Right atrium auricular region (tissue), 2 donors: ENCODE measurements around the gene CDA. TPM values are rescaled to one million over a fixed set of nuclear protein-coding genes. Genes with fewer than 3 reads are reported as not detected.

Experiments
- DNase-seq: peaks from one replicate; pipeline ENCODE4 v3.0.0-alpha.2; 2019; ENCODE audit warnings: low spot score
- H3K27ac ChIP-seq, 2 donors: fragments of 200-600 bp; sonication (generic); 1 replicate in 1 of 2; 2 replicates in 1 of 2; pipeline ENCODE4 v1.5.1; 2016 to 2019
- H3K27me3 ChIP-seq, 2 donors: fragments of 200-600 bp; sonication (generic); one replicate each; pipeline versions ENCODE4 v1.5.1 to v1.6.0; 2017 to 2019
- H3K36me3 ChIP-seq: fragments of 200-600 bp; sonication (generic); one replicate; pipeline ENCODE4 v1.5.1; 2016
- H3K4me1 ChIP-seq, 2 donors: fragments of 200-600 bp; sonication (generic); one replicate each; pipeline versions ENCODE4 v1.5.1 to v1.6.0; 2017 to 2019
- H3K4me3 ChIP-seq, 2 donors: fragments of 200-600 bp; sonication (generic); 1 replicate in 1 of 2; 2 replicates in 1 of 2; pipeline ENCODE4 v1.5.1; 2017 to 2019; ENCODE audit warnings: mild to moderate bottlenecking in 1 of 2, moderate library complexity in 1 of 2
- H3K9me3 ChIP-seq, 2 donors: fragments of 200-600 bp; sonication (generic); one replicate each; pipeline ENCODE4 v1.5.1; 2019
- CTCF ChIP-seq, 2 donors: fragments of 200-600 bp; sonication (generic); IDR thresholded peaks; one replicate each; pipeline ENCODE4 v1.5.1; 2019; ENCODE audit warnings: antibody characterized with exemption in 2 of 2
- total RNA-seq, 2 donors: library from RNA; depleted of rRNA; stranded (reverse); fragments of >200 nt; gene quantifications; one replicate each; pipeline ENCODE4 v1.1.0, GENCODE V29; 2016

CDA gene
- total RNA-seq, 2 donors from 2014 or later = 1.3 to 6.6 TPM

- Histone ChIP-seq H3K4me3 (no peak overlapping the region), H3K36me3 (no peaks in the 10 kb centered on the region), H3K9me3 (no peaks in the 10 kb centered on the region), H3K27ac (no peak overlapping the region), H3K4me1 (peaks cover 0 to 22% of the 10 kb centered on the region in 2 donors), H3K27me3 (no peaks in the 10 kb centered on the region)
- TF ChIP-seq CTCF (IDR thresholded peaks at IDR 0.05) = no peak
- DNase-seq = no peak
These were observed 23.4 kb downstream of the CDA start for GRCh38 chr1:20612221-20612746.

- Histone ChIP-seq H3K4me1 (peaks cover 0 to 22% of the 10 kb centered on the region in 2 donors), H3K27ac (peak overlapping the region; percentile 49 to 85), H3K4me3 (no peak overlapping the region), H3K36me3 (no peaks in the 10 kb centered on the region), H3K27me3 (no peaks in the 10 kb centered on the region), H3K9me3 (no peaks in the 10 kb centered on the region)
- TF ChIP-seq CTCF (IDR thresholded peaks at IDR 0.05) = no peak
- DNase-seq = no peak
These were observed 25.3 kb downstream of the CDA start for GRCh38 chr1:20614131-20614579.

- DNase-seq = peak; percentile 66
- TF ChIP-seq CTCF (IDR thresholded peaks at IDR 0.05) = no peak
- no peak overlapping the region for H3K4me3 ChIP-seq
These were observed 27.3 kb downstream of the CDA start for GRCh38 chr1:20615946-20616846.

GRCh38 chr1:20616847-20617487, 28.1 kb downstream of the CDA start:
- DNase-seq = no peak
- Histone ChIP-seq H3K27me3 (no peaks in the 10 kb centered on the region), H3K4me1 (peaks cover 0 to 22% of the 10 kb centered on the region in 2 donors), H3K4me3 (no peak overlapping the region), H3K9me3 (no peaks in the 10 kb centered on the region), H3K36me3 (no peaks in the 10 kb centered on the region), H3K27ac (peak overlapping the region in 1 of 2 donors; percentile 59)
- TF ChIP-seq CTCF (IDR thresholded peaks at IDR 0.05) = no peak

More at GRCh38 chr1:20615946-20616846, 27.3 kb downstream of the CDA start:
- Histone ChIP-seq H3K36me3 (no peaks in the 10 kb centered on the region), H3K4me1 (peaks cover 0 to 22% of the 10 kb centered on the region in 2 donors), H3K9me3 (no peaks in the 10 kb centered on the region), H3K27me3 (no peaks in the 10 kb centered on the region), H3K27ac (peak overlapping the region; percentile 20 to 59)

- Histone ChIP-seq H3K27ac (no peak overlapping the region), H3K36me3 (no peaks in the 10 kb centered on the region), H3K27me3 (no peaks in the 10 kb centered on the region), H3K9me3 (no peaks in the 10 kb centered on the region), H3K4me3 (no peak overlapping the region), H3K4me1 (peaks cover 0 to 17% of the 10 kb centered on the region in 2 donors)
- no peak for TF ChIP-seq CTCF (IDR thresholded peaks at IDR 0.05)
- no peak for DNase-seq
These were observed 29.7 kb downstream of the CDA start for GRCh38 chr1:20618550-20618949.
